OCI-LY7 (cell line): ENCODE results near the gene DBNL. TPM values are rescaled to one million over a fixed set of nuclear protein-coding genes. Genes with fewer than 3 reads are reported as not detected.
"Not testable (repeated sequence)": the region's sequence is repeated elsewhere in the genome, so short reads cannot be mapped to it uniquely, and the experiment has no call there.

Experiments used
- BruUV-seq: library from RNA; stranded (reverse); fragments of 400-500 nt; replicated peaks from 2 replicates; lab custom pipeline; 2021; lab: Mats Ljungman, UMichigan
- CTCF ChIA-PET: fragments of 300-600 bp; sonication (Branson Sonifier 250); formaldehyde crosslinking; loops from one replicate; lab custom pipeline; 2022; ENCODE audit warnings: antibody characterized with exemption; ENCODE audit not compliant: unreplicated experiment; lab: Charles Lee
- POLR2A ChIA-PET: fragments of 300-600 bp; sonication (Branson Sonifier 250); formaldehyde crosslinking; loops from one replicate; lab custom pipeline; 2022; ENCODE audit warnings: antibody characterized with exemption; lab: Charles Lee
- DNase-seq: peaks from one replicate; pipeline ENCODE4 v3.0.0-alpha.2; 2015; ENCODE audit warnings: low spot score
- H2AFZ ChIP-seq: fragments of 200-600 bp; sonication (generic), shearing (Covaris generic); 2 replicates; pipeline ENCODE4 v1.6.1; 2014; ENCODE audit warnings: mild to moderate bottlenecking, antibody characterized with exemption, low read length, moderate library complexity
- H3K27ac ChIP-seq: fragments of 200-600 bp; sonication (generic); 2 replicates; pipeline ENCODE4 v1.5.1; 2014; ENCODE audit warnings: mixed run types, low read depth, mild to moderate bottlenecking, moderate library complexity, low read length, inconsistent platforms; ENCODE audit not compliant: poor library complexity, severe bottlenecking
- H3K36me3 ChIP-seq: fragments of 200-600 bp; sonication (generic); 2 replicates; pipeline ENCODE4 v1.6.1; 2014; ENCODE audit warnings: mild to moderate bottlenecking, antibody characterized with exemption, low read length, moderate library complexity, mixed read lengths; ENCODE audit not compliant: insufficient read depth
- H3K4me1 ChIP-seq: fragments of 200-600 bp; sonication (generic); 2 replicates; pipeline ENCODE4 v1.5.1; 2014; ENCODE audit warnings: mild to moderate bottlenecking, low read length; ENCODE audit not compliant: insufficient read depth, poor library complexity, severe bottlenecking
- H3K4me2 ChIP-seq: fragments of 200-600 bp; sonication (generic); 2 replicates; pipeline ENCODE4 v1.6.1; 2014; ENCODE audit warnings: mild to moderate bottlenecking, low read length
- H3K4me3 ChIP-seq: fragments of 200-600 bp; sonication (generic); 2 replicates; pipeline ENCODE4 v1.5.1; 2014; ENCODE audit warnings: mild to moderate bottlenecking, low read depth, low read length; ENCODE audit not compliant: poor library complexity, severe bottlenecking
- H3K79me2 ChIP-seq: fragments of 200-600 bp; sonication (generic); 2 replicates; pipeline ENCODE4 v1.6.1; 2016; ENCODE audit warnings: low read depth, mild to moderate bottlenecking, low read length, moderate library complexity, mixed read lengths; ENCODE audit not compliant: insufficient read depth
- H3K9me2 ChIP-seq: fragments of 200-600 bp; sonication (generic); 2 replicates; pipeline ENCODE4 v1.6.1; 2016; ENCODE audit warnings: mild to moderate bottlenecking, low read length, mixed read lengths; ENCODE audit not compliant: insufficient read depth
- H3K9me3 ChIP-seq: fragments of 200-600 bp; sonication (generic); 2 replicates; pipeline ENCODE4 v1.6.1; 2014; ENCODE audit warnings: mild to moderate bottlenecking, mixed run types, low read length, mixed read lengths
- H4K20me1 ChIP-seq: fragments of 200-600 bp; sonication (generic); 2 replicates; pipeline ENCODE4 v1.6.1; 2014; ENCODE audit warnings: mild to moderate bottlenecking, antibody characterized with exemption, low read length, moderate library complexity, mixed read lengths; ENCODE audit not compliant: insufficient read depth
- intact Hi-C: fragments of 100-400 bp; cut with micrococcal nuclease; formaldehyde crosslinking; loops from one replicate; pipeline ENCODE4 v1.10.0; 2022; ENCODE audit not compliant: unreplicated experiment
- total RNA-seq, 2 experiments: library from RNA; depleted of rRNA in 1 of 2; stranded (reverse); fragments of >200 nt in 1 of 2; shearing (Covaris generic) in 1 of 2; gene quantifications; 2 replicates each; pipeline ENCODE4 v1.2.3, GENCODE V29; 2014 to 2022

The DBNL gene
- total RNA-seq, 2 experiments from 2014 or later = 124 to 137 TPM

- H3K36me3 ChIP-seq, H3K4me3 ChIP-seq, DNase-seq, H3K27ac ChIP-seq, H3K79me2 ChIP-seq, H2AFZ ChIP-seq, BruUV-seq, H3K9me2 ChIP-seq, H3K4me2 ChIP-seq, H4K20me1 ChIP-seq, intact Hi-C loops, H3K4me1 ChIP-seq, CTCF ChIA-PET, H3K9me3 ChIP-seq: not testable (repeated sequence)
- POLR2A ChIA-PET = interaction anchor here (0.7 kb wide), 1 partner anchor 19 kb away, joined by 3 read pairs; no protein-coding TSS in a partner anchor
These were observed 6.6 kb upstream of the DBNL start for GRCh38 chr7:44037951-44038350.

DNA sequence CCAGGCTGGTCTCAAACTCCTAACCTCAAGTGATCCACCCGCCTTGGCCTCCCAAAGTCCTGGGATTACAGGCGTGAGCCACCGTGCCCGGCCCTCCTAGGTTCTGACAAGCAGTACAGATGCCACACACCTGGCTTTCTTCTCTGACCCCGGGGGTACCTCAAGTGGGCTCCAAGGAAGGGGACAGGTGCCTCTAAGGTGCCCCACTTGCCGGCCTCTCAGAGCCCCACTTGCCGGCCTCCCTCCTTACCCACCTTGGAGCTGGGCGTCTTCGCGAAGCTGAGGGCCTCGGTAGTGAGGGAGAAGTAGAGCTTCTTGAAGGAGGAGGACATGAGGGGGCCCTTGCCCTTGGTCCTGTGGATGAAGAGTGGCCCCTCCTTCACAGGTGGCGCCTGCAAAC lies 5.9 kb upstream of the DBNL start:
- H2AFZ ChIP-seq, H3K79me2 ChIP-seq, BruUV-seq, H3K4me3 ChIP-seq, H3K4me1 ChIP-seq, H3K9me3 ChIP-seq, H4K20me1 ChIP-seq, intact Hi-C loops, CTCF ChIA-PET, H3K36me3 ChIP-seq, H3K9me2 ChIP-seq, H3K4me2 ChIP-seq, H3K27ac ChIP-seq, DNase-seq: not testable (repeated sequence)
- POLR2A ChIA-PET = interaction anchor here (0.6 to 0.7 kb wide), 2 partner anchors 9 to 204 kb away, joined by 3 to 4 read pairs; no protein-coding TSS in a partner anchor

- H2AFZ ChIP-seq, H4K20me1 ChIP-seq, H3K79me2 ChIP-seq, H3K9me3 ChIP-seq, intact Hi-C loops, H3K36me3 ChIP-seq, BruUV-seq, H3K9me2 ChIP-seq, H3K27ac ChIP-seq, CTCF ChIA-PET: not testable (repeated sequence)
- peaks cover 13% of the 10 kb centered on the region for H3K4me1 ChIP-seq
- H3K4me3 ChIP-seq = peak overlapping the region; percentile 8
- peak; percentile 68 for DNase-seq
- peak overlapping the region; percentile 57; the same call in 1 of the 2 replicates for H3K4me2 ChIP-seq
- POLR2A ChIA-PET = interaction anchor here (0.6 to 0.7 kb wide), 2 partner anchors 8 to 205 kb away, joined by 3 to 4 read pairs; no protein-coding TSS in a partner anchor
These were observed 5.4 kb upstream of the DBNL start for GRCh38 chr7:44038961-44039558.

DNA sequence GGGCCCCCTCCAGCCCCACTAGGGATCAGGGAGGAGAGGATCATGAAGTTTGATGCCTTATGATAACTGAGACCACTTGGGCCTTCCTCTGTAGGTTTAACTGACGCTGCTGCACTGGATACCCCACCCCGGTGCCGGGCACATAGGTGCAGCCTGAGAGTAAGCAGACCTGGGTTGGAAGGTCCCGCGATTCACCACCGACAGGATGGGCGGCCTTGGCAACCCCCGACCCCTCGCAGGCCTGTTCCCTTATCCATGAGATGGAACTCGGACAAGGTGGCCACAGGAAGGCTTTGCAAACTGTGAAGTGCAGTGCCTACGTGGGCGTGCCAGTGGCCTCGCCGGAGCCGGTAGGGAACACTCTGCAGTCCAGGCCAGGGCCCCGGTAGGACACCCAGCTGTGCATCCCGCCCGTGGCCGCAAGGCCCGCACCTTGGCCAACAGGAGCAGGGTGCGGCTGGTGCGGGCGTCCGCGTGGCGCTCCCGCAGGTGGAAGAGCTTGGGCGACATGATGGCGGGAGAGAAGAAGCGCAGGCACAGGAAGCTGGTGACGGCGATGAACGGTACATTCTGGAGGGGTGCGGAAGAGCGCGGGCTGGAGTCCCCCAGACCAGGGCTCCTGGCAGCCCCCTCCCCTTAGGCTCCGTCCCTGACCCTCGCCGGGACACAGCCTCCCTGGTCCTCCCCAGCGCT lies 4.6 kb upstream of the DBNL start:
- CTCF ChIA-PET, H3K9me2 ChIP-seq, intact Hi-C loops, H3K79me2 ChIP-seq, H3K9me3 ChIP-seq, POLR2A ChIA-PET, BruUV-seq, H4K20me1 ChIP-seq, H3K36me3 ChIP-seq, H2AFZ ChIP-seq, DNase-seq: not testable (repeated sequence)
- Histone ChIP-seq H3K4me1 (peaks cover 14% of the 10 kb centered on the region), H3K4me2 (peak overlapping the region; percentile 56), H3K4me3 (peak overlapping the region; percentile 49), H3K27ac (peak overlapping the region; percentile 22)
